Mesenchymal stem cell (in vitro differentiated cells and primary cell): Measurements from ENCODE around the gene FBXO45.

Source experiments
- DNase-seq: peaks from one replicate; pipeline ENCODE4 v3.0.0-alpha.2; 2013
- H2AFZ ChIP-seq: one replicate; pipeline ENCODE4 v1.6.1; 2013; ENCODE audit warnings: low read depth, mild to moderate bottlenecking, control low read depth, inconsistent platforms, low read length, moderate library complexity
- H2AK5ac ChIP-seq: 2 replicates; pipeline ENCODE4 v1.6.1; 2013; ENCODE audit warnings: low read length, moderate library complexity, mild to moderate bottlenecking, inconsistent platforms; ENCODE audit not compliant: severe bottlenecking
- H2BK120ac ChIP-seq: one replicate; pipeline ENCODE4 v1.6.1; 2013; ENCODE audit warnings: low read depth, mild to moderate bottlenecking, inconsistent platforms, low read length, moderate library complexity
- H2BK12ac ChIP-seq, 2 experiments: one replicate each; pipeline ENCODE4 v1.6.1; 2013; ENCODE audit warnings: inconsistent platforms in 2 of 2, low read length in 2 of 2, mild to moderate bottlenecking in 2 of 2, moderate library complexity in 2 of 2, control low read depth in 1 of 2
- H2BK15ac ChIP-seq: one replicate; pipeline ENCODE4 v1.6.1; 2013; ENCODE audit warnings: mild to moderate bottlenecking, low read depth, inconsistent platforms; ENCODE audit not compliant: poor library complexity, severe bottlenecking
- H2BK5ac ChIP-seq: 2 replicates; pipeline ENCODE4 v1.6.1; 2013; ENCODE audit warnings: low read depth, mild to moderate bottlenecking, low read length, control low read depth, inconsistent platforms; ENCODE audit not compliant: poor library complexity, severe bottlenecking
- H3K14ac ChIP-seq, 2 experiments: one replicate each; pipeline ENCODE4 v1.6.1; 2013; ENCODE audit warnings: inconsistent platforms in 2 of 2, low read length in 2 of 2, control low read depth in 1 of 2, mild to moderate bottlenecking in 1 of 2, moderate library complexity in 1 of 2
- H3K18ac ChIP-seq, 2 experiments: one replicate each; pipeline ENCODE4 v1.6.1; 2013; ENCODE audit warnings: inconsistent platforms in 2 of 2, low read length in 2 of 2, control low read depth in 1 of 2, low read depth in 1 of 2, mild to moderate bottlenecking in 1 of 2
- H3K23ac ChIP-seq, 2 experiments: one replicate each; pipeline ENCODE4 v1.6.1; 2013; ENCODE audit warnings: inconsistent platforms in 2 of 2, low read length in 2 of 2, mild to moderate bottlenecking in 2 of 2, moderate library complexity in 2 of 2, control low read depth in 1 of 2
- H3K27ac ChIP-seq: 2 replicates; pipeline ENCODE4 v1.5.1; 2013; ENCODE audit warnings: mild to moderate bottlenecking, moderate library complexity, low read length, control low read depth, inconsistent platforms; ENCODE audit not compliant: poor library complexity, severe bottlenecking
- H3K27me3 ChIP-seq, 2 experiments: 2 replicates each; pipeline versions ENCODE4 v1.6.1 to v1.7.0; 2013; ENCODE audit warnings: low read length in 2 of 2, mild to moderate bottlenecking in 2 of 2, moderate library complexity in 2 of 2, control low read depth in 1 of 2, inconsistent platforms in 1 of 2; ENCODE audit not compliant: control insufficient read depth in 1 of 2, insufficient read depth in 1 of 2
- H3K36me3 ChIP-seq, 2 experiments: 2 replicates each; pipeline versions ENCODE4 v1.6.1 to v1.7.0; 2013; ENCODE audit warnings: low read length in 2 of 2, control low read depth in 1 of 2, inconsistent platforms in 1 of 2, low read depth in 1 of 2, mild to moderate bottlenecking in 1 of 2; ENCODE audit not compliant: insufficient read depth in 2 of 2, control insufficient read depth in 1 of 2
- H3K4ac ChIP-seq, 2 experiments: one replicate each; pipeline ENCODE4 v1.6.1; 2013; ENCODE audit warnings: inconsistent platforms in 2 of 2, low read length in 2 of 2, mild to moderate bottlenecking in 2 of 2, moderate library complexity in 2 of 2, control low read depth in 1 of 2, low read depth in 1 of 2
- H3K4me1 ChIP-seq: 2 replicates; pipeline ENCODE4 v1.6.1; 2013; ENCODE audit warnings: low read depth, low read length, control low read depth; ENCODE audit not compliant: control insufficient read depth, insufficient read depth
- H3K4me2 ChIP-seq: 2 replicates; pipeline ENCODE4 v1.6.1; 2013; ENCODE audit warnings: low read length, mild to moderate bottlenecking, inconsistent platforms; ENCODE audit not compliant: poor library complexity, severe bottlenecking
- H3K4me3 ChIP-seq, 2 experiments: 2 replicates each; pipeline versions ENCODE4 v1.5.1 to v1.7.0; 2013; ENCODE audit warnings: low read length in 2 of 2, mild to moderate bottlenecking in 2 of 2, control low read depth in 1 of 2, low read depth in 1 of 2; ENCODE audit not compliant: insufficient read depth in 1 of 2
- H3K79me1 ChIP-seq: replicated peaks from 2 replicates; pipeline ENCODE4 v1.6.1; 2013; ENCODE audit warnings: mild to moderate bottlenecking, control low read depth, low read length, inconsistent platforms; ENCODE audit not compliant: poor library complexity, severe bottlenecking
- H3K9ac ChIP-seq: 2 replicates; pipeline ENCODE4 v1.7.0; 2013; ENCODE audit warnings: mild to moderate bottlenecking, low read length, moderate library complexity
- H3K9me3 ChIP-seq: 2 replicates; pipeline ENCODE4 v1.7.0; 2013; ENCODE audit warnings: mild to moderate bottlenecking, low read length; ENCODE audit not compliant: control insufficient read depth
- H4K8ac ChIP-seq: one replicate; pipeline ENCODE4 v1.6.1; 2013; ENCODE audit warnings: inconsistent platforms, mild to moderate bottlenecking, low read length, moderate library complexity
- H4K91ac ChIP-seq: one replicate; pipeline ENCODE4 v1.6.1; 2013; ENCODE audit warnings: mild to moderate bottlenecking, low read length, inconsistent platforms
- WGBS: methylation state at CpG from one replicate; pipeline ENCODE4 v1.1.7; 2013; ENCODE audit warnings: mixed read lengths; 5-methylcytosine and 5-hydroxymethylcytosine counted together

The FBXO45 gene

GRCh38 chr3:196572389-196572788, 3.9 kb downstream of the FBXO45 start:
- Histone ChIP-seq H3K18ac (no peak overlapping the region), H2AK5ac (peak overlapping the region; percentile 44), H3K9me3 (no peaks in the 10 kb centered on the region), H3K4me2 (no peak overlapping the region), H3K9ac (no peak overlapping the region), H3K4me3 (no peak overlapping the region), H3K27ac (no peak overlapping the region), H2BK15ac (no peak overlapping the region), H2BK5ac (no peak overlapping the region), H3K4ac (no peak overlapping the region), H3K23ac (no peak overlapping the region), H4K91ac (peak overlapping the region; percentile 10), H4K8ac (no peak overlapping the region), H3K14ac (no peak overlapping the region), H3K4me1 (peaks cover 12% of the 10 kb centered on the region), H2BK120ac (no peak overlapping the region), H2BK12ac (no peak overlapping the region), H3K36me3 (peaks cover under 1 to 3% of the 10 kb centered on the region in 2 experiments), H3K79me1 (peaks cover 19% of the 10 kb centered on the region), H2AFZ (no peak overlapping the region), H3K27me3 (no peaks in the 10 kb centered on the region)
- 97% methylated on average over 1 of the region's 1 CpG for WGBS
- DNase-seq, result no peak

DNA sequence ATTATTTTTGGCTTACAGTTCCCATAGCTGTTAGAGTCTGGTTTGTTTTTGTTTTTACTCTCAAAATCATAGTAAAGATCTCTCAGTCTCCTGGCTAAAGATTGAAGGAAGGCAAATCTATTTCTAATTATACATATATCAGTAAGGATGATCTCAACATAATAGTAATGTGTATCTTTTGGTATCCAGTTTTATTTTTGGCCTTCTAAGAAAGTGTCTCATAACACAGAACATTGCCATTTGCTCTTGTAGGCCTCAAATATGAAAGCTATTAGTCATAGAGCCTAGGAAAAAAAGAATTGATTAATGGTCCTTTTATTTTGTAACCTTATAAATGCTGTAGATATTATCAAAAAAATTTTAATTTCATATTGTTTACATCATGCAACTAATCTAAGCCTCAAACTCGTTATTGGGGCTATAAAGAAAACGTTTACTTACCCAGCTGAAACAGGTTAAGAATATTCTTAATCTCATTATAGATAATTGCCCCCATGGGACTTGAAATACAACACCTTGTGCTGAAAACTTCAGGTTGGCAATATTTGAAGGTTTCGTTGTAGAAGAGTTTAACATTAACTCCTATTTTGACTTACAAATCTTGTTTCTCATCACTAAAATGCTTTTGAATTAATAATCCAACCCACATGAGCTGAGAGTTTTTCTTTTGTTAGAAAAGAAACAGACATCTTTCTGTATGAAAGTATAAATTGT, 16.7 kb downstream of the FBXO45 start:
- no peaks in the 10 kb centered on the region for H3K4me1 ChIP-seq
- H2BK15ac ChIP-seq, result no peak overlapping the region
- H3K14ac ChIP-seq, result no peak overlapping the region
- H3K4me2 ChIP-seq, result no peak overlapping the region
- H3K18ac ChIP-seq, result no peak overlapping the region
- no peak overlapping the region for H2BK120ac ChIP-seq
- WGBS, result no CpG with 5 or more reads among the region's 3 CpGs
- no peak overlapping the region for H2AFZ ChIP-seq
- H2BK12ac ChIP-seq, result no peak overlapping the region
- no peak overlapping the region for H2BK5ac ChIP-seq
- H3K9me3 ChIP-seq, result no peaks in the 10 kb centered on the region
- peak overlapping the region; percentile 27 for H3K9ac ChIP-seq
- H3K79me1 ChIP-seq, result peaks cover 8% of the 10 kb centered on the region
- no peak overlapping the region for H3K23ac ChIP-seq
- no peak overlapping the region for H2AK5ac ChIP-seq
- no peak overlapping the region for H4K91ac ChIP-seq
- H3K4me3 ChIP-seq, result no peak overlapping the region
- no peak overlapping the region for H3K4ac ChIP-seq
- no peak for DNase-seq
- H3K27ac ChIP-seq, result no peak overlapping the region
- H4K8ac ChIP-seq, result no peak overlapping the region
- H3K36me3 ChIP-seq, result peaks cover 3 to 40% of the 10 kb centered on the region in 2 experiments
- H3K27me3 ChIP-seq, result no peaks in the 10 kb centered on the region

- Histone ChIP-seq H3K36me3 (peaks cover 0 to 18% of the 10 kb centered on the region in 2 experiments), H3K27me3 (peaks cover 3 to 7% of the 10 kb centered on the region in 2 experiments), H2BK12ac (no peak overlapping the region), H3K23ac (no peak overlapping the region), H3K4me3 (no peak overlapping the region), H2AK5ac (no peak overlapping the region), H4K91ac (no peak overlapping the region), H3K9ac (no peak overlapping the region), H3K4me2 (no peak overlapping the region), H3K4ac (no peak overlapping the region), H2BK15ac (no peak overlapping the region), H2BK5ac (no peak overlapping the region), H3K79me1 (peaks cover 1% of the 10 kb centered on the region), H2AFZ (no peak overlapping the region), H3K14ac (no peak overlapping the region), H3K9me3 (no peaks in the 10 kb centered on the region), H3K4me1 (no peaks in the 10 kb centered on the region), H4K8ac (no peak overlapping the region), H3K18ac (no peak overlapping the region), H2BK120ac (no peak overlapping the region), H3K27ac (no peak overlapping the region)
- DNase-seq, result no peak
- WGBS, result 95% methylated on average over 5 of the region's 5 CpGs
These were observed 21.8 kb downstream of the FBXO45 start for GRCh38 chr3:196590279-196590678.

DNA sequence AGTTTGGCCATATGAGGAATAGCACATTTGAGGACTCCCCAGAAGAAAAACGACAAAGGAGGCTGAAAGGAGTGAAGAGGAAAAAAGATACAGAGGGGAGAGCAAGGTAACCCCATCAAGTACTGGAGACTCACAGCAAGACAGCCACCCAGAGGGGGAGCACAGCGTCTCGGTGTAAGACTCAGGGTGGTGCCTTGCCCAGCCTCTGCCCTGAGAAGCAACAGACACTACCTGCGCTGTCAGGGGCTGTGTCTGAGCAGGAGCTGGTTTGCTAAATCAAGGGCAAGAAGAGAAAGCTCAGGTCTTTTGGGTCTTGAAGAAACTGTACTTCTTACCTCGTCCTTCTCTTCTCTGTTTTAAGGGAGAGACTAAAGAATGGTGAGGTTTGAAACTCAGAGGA, 27.9 kb downstream of the FBXO45 start:
- 67% methylated on average over 4 of the region's 5 CpGs for WGBS
- no peak overlapping the region for H2BK5ac ChIP-seq
- no peak overlapping the region for H3K27ac ChIP-seq
- no peak overlapping the region for H3K9ac ChIP-seq
- H3K4ac ChIP-seq, result no peak overlapping the region
- no peak overlapping the region for H2BK12ac ChIP-seq
- H2BK15ac ChIP-seq, result no peak overlapping the region
- no peak overlapping the region for H3K4me3 ChIP-seq
- no peak overlapping the region for H2AK5ac ChIP-seq
- H4K91ac ChIP-seq, result no peak overlapping the region
- H3K23ac ChIP-seq, result peak overlapping the region in 1 of 2 experiments; percentile 60
- H2BK120ac ChIP-seq, result no peak overlapping the region
- H3K9me3 ChIP-seq, result no peaks in the 10 kb centered on the region
- H3K18ac ChIP-seq, result peak overlapping the region in 1 of 2 experiments; percentile 11
- H3K4me1 ChIP-seq, result no peaks in the 10 kb centered on the region
- no peak overlapping the region for H2AFZ ChIP-seq
- H3K27me3 ChIP-seq, result peaks cover 12 to 35% of the 10 kb centered on the region in 2 experiments
- no peaks in the 10 kb centered on the region for H3K79me1 ChIP-seq
- H3K4me2 ChIP-seq, result no peak overlapping the region
- no peak for DNase-seq
- H4K8ac ChIP-seq, result no peak overlapping the region
- no peaks in the 10 kb centered on the region for H3K36me3 ChIP-seq
- no peak overlapping the region for H3K14ac ChIP-seq
